HG02763 (cell line): Measurements from ENCODE around the gene LCE3C.
"Not testable (repeated sequence)": the region's sequence is repeated elsewhere in the genome, so short reads cannot be mapped to it uniquely, and the experiment has no call there.

Experiments used
- ATAC-seq: cut with Tn5 transposase; IDR thresholded peaks from one replicate; pipeline ENCODE4 v1.9.1; 2021; ENCODE audit warnings: mild to moderate bottlenecking, moderate library complexity; ENCODE audit not compliant: unreplicated experiment

Gene LCE3C, protein sequence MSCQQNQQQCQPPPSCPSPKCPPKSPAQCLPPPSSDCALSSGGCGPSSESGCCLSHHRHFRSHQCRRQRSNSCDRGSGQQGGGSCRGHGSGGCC

DNA sequence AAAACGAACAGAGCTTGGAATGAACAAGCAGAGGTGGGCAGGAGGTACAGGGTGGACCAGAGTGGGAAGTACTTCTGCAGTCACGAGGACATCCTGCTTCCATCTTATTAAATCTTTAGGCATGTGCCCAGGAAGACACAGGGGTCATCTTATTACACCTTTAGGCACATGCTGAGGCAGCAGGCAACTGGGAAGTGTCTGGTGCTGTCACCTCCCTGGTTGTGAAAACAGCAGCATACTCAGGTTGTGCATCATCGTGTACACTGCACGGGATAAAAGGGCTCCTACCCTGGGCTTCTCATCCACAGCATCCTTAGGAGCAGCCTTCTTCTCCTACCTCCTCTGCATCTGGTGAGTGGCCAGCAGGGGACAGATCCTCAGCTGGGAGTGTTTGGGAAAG is at the start of gene LCE3C:
TSS of gene LCE3C (plus strand) at position 301 of the 400 bp plus-strand sequence. CDS start 498 bp downstream, outside the sequence.
- ATAC-seq: no peak

DNA sequence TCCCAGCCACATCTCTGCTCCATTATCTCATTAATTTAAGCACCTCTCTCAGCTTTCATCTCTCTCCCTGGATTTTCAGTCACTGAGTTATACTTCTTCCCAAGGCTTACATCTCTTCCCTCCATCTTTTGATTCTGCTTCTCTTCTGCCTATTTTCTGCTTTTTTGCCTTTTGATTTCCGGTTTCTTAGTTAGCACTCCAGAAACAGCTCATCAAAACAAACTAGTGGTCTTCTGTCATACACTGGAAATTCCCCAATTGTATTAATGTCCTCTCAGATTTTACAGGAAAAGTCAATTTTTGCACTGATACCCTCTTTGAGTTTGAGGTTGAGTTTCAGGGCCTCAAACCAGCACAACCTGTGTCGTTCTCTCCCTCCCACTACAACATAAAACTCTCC is 34.9 kb upstream of the LCE3C start:
- no peak for ATAC-seq

DNA sequence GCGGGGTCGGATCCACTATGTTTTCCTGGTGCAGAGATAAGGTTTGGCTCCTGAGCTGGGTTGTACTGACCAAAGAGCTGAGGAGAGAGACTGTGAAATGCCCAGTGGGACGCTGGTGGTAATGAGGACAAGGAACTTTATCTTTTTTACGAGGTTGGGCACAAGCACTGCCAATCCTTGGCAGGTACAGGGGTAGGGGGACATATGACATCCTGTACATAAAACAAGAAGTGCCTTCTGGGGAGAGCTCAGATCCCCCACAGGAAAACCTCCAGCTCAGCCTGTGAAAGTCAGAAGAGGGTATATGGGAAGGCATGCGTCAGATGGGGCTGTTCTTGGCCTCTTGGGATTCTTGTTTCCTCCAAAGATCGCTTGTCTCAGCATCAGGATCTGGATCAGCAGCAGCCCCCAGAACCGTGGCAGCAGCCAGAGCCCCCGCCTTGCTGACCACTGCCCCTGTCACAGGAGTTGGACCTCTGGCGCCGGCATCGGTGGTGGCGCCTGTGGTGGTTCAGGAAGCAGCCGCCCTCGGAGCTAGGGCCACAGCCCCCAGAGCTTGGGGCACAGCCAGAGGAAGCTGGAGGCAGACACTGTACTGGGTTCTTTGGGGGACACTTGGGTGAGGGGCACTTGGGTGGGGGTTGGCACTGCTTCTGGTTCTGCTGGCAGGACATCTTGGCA is 34.4 kb upstream of the LCE3C start:
- ATAC-seq: no peak

DNA sequence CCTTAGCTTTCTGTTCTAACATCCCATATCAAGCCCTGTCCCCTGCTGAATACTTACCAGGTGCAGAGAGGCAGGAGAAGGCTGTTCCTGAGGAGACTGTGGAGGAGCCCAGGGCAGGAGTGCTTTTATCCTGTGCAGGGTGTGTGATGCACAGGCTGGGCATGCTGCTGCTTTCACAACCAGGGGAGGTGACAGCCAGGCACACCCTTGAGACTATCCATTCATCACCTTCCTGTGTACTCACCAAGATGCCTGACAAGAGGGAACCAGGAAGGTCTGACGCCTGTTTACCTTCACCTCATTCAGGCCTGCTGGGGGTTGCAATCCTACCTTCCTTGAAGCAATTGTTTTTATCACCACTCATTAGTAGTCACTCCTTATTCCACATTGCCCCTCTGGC is 33.4 kb upstream of the LCE3C start, which contains the start of gene LCE3E:
TSS of gene LCE3E (minus strand) at position 100 of the 400 bp plus-strand sequence. CDS start 572 bp downstream, outside the sequence.
- no peak for ATAC-seq

DNA sequence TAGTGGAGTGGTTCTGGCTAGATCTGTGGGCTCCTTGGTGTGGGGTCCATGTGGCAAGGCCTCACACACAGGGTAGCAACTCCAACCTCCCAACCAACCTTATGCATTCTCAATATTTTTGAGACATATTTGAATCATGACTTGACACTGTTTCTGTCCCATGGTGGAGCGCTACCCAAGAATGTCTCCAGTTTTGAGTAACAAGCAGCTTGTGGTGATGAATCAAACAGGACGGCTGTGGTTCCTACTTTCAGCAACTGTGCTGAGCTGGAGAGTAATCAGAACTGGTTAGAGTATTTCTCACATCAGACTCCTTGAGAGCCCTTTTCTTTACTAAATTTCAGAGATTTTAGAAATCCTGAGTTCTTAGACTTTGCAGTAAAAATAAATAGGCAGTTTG is 22.9 kb upstream of the LCE3C start:
- no peak for ATAC-seq

DNA sequence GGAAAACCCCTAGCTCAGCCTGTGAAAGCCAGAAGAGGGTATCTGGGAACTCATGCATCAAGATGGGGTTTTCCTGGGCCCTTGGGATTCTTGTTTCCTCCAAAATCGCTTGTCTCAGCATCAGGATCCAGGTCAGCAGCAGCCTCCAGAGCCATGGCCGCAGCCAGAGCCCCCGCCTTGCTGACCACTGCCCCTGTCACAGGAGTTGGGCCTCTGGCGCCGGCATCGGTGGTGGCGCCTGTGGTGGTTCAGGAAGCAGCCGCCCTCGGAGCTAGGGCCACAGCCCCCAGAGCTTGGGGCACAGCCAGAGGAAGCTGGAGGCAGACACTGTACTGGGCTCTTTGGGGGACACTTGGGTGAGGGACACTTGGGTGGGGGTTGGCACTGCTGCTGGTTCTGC is 20.5 kb upstream of the LCE3C start:
- ATAC-seq: not testable (repeated sequence)

DNA sequence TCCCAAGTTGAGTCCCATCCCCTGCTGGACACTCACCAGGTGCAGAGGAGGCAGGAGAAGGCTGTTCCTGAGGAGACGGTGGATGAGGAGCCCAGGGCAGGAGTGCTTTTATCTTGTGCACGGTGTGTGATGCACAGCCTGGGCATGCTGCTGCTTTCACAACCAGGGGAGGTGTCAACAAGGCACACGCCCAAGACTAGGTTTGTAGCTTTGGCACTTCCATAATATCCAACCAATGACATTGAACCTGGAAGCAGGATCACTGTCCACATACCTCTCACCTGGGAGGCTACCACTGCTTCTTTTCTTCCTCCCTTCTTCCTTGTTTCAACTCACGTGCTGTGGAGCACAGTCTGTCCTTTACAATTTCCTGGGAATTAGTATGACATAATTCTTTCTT is 19.6 kb upstream of the LCE3C start, which contains the start of gene LCE3D:
TSS of gene LCE3D (minus strand) at position 84 of the 400 bp plus-strand sequence. CDS start 580 bp downstream, outside the sequence.
- no peak for ATAC-seq

DNA sequence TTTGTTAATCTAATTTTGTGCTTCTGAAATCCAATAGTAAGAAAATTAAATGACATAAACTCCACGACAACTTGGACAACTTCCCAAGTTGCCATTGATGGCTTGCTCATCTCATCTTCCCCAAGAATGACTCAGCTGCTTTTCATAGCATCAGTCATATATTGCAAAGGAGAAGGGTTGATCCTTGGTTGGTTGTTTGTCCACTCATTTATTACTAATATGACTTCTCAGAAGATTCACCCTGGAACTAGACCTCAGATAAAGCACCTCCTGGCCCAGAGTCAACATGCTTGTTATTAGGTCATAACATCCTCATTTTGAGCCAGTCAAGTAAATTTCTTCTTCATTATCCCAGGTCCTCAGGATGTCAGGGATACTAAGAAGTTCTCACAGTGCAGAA is 17.4 kb upstream of the LCE3C start:
- no peak for ATAC-seq

DNA sequence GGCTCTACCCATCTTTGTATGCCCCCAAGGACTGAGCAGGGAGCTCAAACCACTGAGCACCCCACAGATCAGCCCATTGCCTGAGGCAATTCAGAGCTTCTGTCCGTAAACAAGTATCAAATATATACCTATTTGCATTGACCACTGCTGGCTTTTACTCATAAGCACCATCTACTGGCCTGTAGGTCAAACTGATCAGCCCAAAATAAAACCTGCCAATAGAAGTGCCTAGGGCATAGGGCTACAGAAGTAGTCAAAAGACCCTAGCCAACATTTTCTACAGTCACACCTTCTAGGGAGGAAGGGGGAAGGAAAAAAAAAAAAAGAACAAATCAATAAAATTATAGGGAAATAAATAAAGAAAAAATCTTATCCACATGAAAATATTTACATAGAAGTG is 14.4 kb upstream of the LCE3C start:
- ATAC-seq: no peak

DNA sequence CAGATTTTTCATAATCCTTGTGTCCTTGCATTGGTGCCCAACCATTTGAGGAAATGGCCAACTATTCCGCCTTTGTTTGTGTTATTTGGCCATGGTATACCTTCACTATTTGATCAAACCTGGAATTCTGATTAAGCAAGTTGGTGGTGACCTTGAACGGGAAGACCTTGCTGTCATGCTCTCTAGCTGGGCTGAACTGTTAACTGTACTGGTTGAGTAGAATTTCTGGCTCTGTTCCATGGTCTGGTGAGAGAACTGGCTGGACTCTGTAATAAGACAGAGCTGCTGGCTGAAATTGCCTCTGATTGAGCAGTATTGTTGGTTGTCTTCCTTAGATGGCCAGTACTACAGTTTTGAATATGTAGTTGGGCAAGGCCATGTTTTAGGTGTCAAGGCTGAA is 3.0 kb upstream of the LCE3C start:
- no peak for ATAC-seq

DNA sequence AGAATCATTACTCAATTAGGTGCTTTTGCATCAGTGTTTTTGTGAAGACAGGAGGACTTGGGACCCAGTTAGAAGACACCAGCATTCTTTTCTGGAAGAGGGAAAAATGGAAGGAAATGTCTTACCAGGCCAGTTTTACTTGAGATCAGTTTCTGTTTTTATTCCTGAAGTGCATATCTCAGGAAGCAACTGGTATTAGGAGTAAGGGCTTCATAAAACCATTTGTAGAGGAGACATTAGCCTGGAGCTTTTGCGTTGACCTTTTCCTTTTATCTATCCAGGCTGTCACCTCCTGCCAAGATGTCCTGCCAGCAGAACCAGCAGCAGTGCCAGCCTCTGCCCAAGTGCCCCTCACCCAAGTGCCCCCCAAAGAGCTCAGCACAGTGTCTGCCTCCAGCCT is 13.5 kb downstream of the LCE3C start, which contains the start of gene LCE3B:
TSS of gene LCE3B (plus strand) at position 301 of the 400 bp plus-strand sequence. CDS start at position 301, 0 bp downstream.
- no peak for ATAC-seq

DNA sequence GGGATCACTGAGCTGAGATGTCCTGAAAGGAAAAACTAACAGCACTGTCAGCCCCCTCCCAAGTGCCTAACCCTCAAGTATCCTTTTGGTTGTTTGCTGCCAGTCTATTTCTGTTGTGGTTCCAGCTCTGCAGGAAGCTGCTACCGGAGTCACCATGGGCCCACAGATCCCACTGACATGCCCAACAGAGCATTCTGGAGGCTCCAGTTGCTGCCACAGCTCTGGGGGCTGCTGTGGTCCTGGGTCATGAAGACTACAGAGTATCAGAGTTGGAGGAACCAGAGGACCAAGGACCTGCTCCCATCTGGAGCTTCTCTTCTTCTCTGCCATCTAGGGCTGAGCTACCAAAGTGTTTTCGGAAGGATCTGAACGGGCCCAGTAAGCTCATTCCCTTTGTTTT is 22.0 kb downstream of the LCE3C start:
- ATAC-seq: no peak

DNA sequence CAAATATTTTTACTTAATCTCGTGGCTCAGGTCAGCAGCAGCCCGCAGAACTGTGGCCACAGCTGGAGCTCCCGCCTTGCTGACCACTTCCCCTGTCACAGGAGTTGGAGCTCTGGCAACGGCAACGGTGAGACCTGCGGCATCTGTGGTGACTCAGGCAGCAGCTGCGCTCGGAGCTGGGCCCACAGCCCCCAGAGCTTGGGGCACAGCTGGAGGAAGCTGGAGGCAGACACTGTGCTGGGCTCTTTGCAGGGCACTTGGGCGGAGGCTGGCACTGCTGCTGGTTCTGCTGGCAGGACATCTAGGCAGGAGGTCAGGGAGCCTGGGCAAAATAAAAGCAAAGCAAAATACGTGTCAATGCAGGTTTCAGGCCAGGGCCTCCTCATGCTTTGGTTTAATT is 22.8 kb downstream of the LCE3C start, which contains the start of gene LCE3A:
TSS of gene LCE3A (minus strand) at position 301 of the 400 bp plus-strand sequence. CDS start at position 301, 0 bp downstream.
- ATAC-seq: no peak

DNA sequence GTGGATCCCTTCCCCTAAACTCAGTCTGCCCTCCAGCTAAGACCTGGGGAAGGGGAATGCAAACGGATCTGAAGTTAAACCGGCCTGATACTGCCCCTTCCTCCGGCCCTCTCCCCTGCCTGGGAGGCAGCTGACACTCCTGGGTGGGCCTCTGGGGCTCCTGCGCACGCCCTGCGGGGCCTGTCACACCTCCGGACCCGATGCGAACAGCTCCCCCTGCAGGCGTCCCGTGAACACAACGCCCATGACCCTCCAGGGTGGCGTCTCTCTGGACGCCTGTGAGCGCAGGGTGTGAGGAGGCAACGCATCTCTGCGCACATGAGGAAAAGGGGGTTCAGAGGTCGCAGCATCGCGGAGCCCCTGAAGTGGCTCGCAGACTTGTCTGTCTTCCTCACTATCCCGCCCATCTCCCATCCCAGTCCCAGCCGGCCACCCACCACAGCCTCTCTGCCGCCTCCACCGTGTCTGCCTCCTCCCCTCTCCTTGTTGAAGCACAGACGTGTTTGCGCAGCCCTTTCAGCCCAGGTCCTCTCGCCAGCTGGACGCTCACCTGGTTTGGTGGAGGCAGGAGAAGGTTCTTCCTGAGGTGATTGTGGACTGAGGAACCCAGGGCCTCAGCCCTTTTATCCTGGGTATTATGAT is 23.3 kb downstream of the LCE3C start:
- ATAC-seq: no peak

DNA sequence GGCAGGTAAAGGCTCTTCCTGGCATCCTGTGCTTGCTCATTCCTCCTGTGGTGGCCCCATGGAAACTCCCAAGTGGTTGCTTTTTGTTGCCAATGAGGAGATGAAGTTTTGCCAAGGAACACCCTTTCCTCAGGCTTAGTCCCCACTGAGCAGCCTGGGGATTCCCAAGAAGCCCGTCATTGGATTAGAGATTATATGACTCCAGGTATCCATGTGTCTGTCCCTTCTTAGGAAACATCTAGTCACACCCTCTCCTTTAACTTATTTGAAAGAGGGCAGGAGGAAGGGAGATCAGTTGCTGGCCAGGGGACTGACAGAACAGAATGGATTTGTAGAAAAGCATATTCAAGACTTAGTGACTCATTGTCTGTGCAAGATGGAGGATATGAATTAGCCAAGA is 26.7 kb downstream of the LCE3C start:
- no peak for ATAC-seq

DNA sequence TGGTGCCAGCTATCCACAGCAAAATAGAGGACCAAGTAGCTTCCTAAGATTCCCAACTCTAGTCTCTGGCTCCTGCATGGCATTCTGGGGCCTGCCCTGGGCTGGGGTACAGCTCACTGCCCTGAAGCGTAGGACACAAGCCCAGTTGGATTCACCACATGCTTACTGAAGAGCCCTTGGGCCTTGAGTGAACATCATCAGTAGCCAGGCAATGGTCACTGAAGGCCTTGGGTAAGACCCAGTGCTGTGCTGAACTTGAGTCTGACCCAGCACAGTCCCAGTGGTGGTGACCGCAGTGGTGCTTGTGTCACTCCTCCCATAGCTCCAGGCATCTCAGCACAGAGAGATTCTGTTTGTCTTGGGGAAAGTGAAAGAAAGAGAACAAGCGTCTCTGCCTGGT is 30.6 kb downstream of the LCE3C start:
- ATAC-seq: no peak

DNA sequence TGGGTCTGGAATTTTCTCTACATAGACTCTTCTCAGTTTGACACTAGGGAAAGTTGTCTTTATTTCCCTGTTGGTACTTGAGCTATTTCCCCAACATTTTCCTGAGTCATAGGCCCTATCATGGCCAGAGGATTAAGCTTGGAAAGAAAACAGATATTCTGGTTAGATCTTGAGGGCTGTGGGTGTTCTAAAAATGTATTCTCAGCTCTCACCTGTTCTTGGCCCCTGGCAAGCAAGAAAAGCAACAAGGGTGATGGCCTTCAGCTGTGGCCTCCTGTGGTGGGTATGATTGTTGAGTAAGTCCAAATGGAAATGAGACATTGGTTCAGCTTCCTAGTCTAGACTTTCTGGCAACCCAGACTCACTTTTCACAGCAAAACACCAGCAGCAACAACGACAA is 40.3 kb downstream of the LCE3C start:
- ATAC-seq: no peak

DNA sequence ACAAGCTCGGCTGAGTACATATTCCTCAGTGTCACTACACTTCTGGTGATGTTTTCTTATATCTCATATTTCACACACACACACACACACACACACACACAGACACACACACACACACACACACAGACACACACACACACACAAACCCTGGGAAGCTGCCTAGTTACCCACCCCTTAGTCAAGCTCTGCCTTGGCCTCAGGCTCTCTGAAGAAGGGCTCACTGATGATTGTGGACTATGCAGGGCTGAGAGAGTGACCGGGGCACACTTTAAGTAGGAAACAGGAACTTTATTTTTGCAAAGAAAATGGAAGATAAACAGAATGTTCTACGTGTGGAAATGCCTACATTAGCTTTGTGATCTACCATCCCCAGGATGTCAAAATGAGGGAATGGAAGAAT is 43.9 kb downstream of the LCE3C start:
- ATAC-seq: no peak

DNA sequence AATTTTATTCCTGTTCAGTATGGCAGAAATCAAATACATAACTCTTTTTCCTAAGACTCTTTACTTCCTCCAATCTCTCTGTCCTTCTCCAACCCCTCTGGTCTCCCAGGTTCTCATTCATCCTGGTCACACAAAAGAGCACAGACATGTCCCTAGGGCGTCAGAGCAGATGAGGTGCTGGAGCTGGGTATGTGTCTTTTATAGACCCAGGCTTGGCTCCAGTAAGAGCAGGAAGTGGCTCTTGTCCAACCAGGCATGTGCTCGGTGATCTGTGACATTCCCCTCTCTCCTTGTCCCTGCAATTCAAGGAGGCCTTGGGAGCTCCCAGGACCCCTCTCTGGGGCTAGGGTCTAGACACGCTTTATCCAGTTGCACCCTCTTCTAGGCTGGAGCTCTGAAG is 45.1 kb downstream of the LCE3C start:
- ATAC-seq: no peak

DNA sequence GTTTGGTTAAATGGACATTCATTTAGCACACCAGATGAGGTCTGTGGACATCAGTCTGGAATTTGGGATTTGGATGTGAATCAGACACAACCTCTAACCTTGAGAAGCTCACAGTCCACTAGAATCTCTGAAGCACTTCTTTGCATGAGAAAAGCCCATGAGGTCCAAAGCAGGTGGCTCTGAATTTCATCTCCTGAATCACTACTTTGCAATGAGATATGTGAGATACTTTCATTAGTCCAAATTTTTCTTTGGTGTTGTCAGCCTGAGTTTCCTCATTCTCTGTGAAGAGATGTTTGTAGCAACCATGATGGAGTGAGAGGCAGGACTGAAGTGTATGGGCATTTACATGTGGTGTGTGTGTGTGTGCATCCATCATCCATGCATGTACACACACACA is 46.6 kb downstream of the LCE3C start:
- no peak for ATAC-seq
